NCI-H1436 (cell line): ENCODE data around the gene RNF213.
"Not testable (repeated sequence)": the region's sequence is repeated elsewhere in the genome, so short reads cannot be mapped to it uniquely, and the experiment has no call there.

Experiments
- DNase-seq: peaks from one replicate; lab custom pipeline; 2025; lab: John Stamatoyannopoulos, UW

RNF213 gene

DNA sequence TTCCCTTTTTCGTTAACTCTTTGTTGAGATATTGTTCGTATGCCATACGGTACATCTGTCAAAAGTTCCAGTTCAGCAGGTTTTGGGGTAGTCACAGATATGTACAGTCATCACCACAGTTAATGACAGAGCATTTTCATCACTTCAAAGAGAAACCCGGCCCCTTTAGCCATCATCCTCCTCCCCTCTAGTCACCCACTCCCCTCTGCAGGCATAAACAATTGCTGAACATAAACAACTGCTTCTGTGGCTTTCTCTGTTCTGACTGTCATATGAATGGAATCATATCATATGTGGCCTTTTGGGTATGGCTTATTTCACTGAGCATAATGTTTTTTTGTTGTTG lies 59.3 kb downstream of the RNF213 start:
- no peak for DNase-seq

DNA sequence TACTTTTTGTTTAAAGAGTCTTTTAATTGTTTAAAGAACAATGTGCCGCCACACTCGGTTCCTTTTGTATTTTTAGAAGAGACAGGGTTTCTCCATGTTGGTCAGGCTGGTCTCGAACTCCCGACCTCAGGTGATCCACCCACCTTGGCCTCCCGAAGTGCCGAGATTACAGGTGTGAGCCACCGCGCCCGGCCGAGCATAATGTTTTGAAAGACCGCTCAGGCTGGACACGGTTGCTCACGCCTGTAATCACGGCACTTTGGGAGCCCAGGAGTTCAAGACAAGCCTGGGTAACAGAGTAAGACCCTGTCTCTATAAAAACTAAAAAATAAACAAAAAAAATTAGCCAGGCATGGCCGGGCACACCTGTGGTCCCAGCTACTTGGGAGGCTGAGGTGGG lies 59.8 kb downstream of the RNF213 start:
- no peak for DNase-seq

DNA sequence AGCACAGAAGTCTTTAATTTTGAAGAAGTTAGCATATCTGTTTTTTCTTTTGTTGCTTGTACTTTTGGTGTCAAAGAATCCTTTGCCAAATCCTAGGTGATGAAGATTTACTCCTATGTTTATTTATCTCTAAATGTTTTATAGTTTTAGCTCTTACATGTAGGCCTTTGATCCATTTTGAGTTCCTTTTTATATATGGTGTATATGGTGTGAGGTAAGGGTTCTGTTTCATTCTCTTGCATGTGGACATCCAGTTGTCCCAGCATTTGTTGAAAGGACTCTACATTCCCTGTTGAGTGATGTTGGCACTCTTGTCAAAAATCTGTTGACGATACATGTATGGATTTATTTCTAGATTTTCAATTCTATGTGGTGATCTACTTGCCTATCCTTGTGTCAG lies 62.2 kb downstream of the RNF213 start:
- no peak for DNase-seq

DNA sequence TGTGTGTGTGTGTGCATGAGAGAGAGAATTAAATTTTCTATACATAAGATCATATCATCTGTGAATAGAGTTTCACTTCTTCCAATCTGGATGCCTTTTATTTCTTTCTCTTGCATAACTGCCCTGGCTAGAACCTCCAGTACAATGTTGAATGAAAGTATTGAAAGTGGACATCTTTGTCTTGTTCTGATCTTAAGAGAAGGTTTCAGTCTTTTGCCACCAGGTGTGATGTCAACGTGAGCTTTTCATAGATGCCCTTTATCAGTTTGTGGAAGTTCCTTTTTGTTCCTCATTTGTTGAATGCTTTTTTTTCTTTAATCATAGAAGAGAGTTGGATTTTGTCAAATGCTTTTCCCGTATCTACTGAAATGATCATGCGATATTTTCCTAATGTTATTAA lies 63.3 kb downstream of the RNF213 start:
- no peak for DNase-seq

DNA sequence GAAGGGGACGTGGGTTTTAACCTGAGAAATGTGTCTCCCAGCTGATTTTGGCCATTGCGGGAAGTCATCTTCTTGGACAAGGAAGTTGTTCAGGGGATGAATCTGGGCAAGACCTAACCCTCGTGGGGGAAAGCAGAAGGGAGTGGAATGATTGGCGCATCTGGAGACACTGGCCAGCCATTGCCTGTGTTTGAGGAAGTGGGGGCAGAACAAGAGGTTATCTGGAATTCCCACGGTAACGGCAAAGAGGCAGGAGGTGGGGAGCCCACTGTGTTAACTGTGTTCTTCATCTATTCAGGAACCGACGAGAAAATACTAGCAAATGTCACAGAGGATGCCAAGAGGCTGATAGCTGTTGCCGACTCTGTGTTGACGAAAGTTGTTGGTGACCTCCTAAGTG lies 66.9 kb downstream of the RNF213 start:
- DNase-seq = no peak

DNA sequence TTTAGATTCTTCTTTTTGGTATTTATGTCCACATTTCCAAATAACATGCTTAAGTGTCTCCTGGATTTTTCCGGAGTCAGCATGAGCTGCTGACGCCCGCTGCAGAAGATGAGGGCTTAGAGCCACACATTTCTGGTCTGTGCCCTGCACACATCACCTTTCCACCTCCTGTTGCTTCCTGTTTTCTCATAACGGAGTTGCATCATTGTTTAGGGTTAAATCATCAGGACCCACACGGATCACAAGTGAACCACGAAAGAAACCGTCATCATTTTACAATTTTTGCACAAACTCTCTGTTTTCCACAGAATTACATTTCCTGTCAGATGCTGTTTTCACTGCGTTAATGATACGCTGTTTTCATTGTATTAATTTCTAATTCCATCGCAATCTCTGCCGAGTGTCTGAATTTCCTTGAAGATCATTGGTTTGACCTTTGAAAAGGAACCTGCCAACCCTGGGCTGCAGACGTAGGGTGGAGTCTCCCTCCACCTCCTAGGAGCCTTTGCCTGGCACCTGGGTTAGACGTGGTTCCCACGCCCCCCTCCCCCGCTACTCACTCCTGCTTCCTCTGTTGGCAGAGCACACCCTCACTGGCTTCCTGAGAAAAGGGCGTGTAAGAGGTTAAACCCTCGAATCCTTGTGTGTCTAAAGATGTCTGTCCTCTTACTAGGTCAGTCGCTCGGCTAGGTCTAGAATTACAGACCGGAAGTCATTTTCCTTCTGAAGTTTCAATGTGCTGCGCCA lies 68.2 kb downstream of the RNF213 start:
- no peak for DNase-seq

DNA sequence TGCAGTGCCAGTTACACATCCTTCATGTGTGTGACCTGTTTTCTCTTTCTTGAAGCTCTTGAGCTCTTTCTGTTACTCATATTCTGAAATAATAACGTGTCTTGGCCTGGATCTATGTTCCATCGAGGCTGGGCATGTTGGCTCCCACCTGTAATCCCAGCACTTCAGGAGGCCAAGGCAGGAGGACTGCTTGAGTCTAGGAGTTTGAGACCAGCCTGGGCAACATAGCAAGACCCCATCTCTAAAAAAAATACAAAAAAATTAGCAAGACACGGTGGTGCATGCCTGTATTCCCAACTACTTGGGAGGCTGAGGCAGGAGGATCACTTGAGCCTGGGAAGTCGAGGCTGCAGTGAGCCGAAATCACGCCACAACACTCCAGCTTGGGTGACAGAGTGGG lies 68.8 kb downstream of the RNF213 start:
- DNase-seq = not testable (repeated sequence)

DNA sequence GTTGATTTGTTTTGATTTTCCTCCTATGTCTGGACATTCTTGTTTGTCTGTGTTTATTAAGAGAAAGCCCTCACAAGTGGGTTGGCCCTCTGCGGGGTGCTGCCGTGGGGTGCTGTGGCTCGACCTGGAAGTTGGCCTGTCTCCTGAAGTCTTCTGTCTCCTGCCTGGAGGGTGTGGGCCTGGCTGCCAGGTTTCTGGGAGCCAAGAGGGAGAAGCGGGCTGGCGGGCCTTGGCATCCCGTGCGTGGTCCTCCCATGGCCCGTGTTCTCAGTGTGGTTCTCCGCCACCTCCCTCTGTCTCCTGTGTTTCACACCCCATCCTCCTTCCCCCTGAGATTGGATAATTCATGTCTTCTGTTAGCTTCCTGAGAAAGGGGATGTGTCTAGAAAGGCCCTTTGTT lies 69.6 kb downstream of the RNF213 start:
- DNase-seq = no peak

DNA sequence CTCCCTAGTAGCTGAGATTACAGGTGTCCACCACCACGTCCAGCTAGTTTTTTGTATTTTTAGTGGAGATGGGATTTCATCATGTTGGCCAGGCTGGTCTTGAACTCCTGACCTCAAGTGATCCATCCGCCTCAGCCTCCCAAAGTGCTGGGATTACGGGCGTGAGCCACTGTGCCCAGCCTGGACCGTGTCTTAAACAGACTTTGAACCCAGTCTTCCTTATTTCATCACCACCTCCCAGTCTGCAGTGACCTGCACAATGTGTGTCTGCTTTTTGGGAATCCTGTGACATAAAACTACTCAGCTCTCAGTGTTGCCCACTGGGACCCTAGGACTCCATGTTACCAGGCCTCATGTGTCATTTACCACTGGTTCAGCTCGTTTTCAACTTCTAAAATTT lies 70.3 kb downstream of the RNF213 start:
- not testable (repeated sequence) for DNase-seq

DNA sequence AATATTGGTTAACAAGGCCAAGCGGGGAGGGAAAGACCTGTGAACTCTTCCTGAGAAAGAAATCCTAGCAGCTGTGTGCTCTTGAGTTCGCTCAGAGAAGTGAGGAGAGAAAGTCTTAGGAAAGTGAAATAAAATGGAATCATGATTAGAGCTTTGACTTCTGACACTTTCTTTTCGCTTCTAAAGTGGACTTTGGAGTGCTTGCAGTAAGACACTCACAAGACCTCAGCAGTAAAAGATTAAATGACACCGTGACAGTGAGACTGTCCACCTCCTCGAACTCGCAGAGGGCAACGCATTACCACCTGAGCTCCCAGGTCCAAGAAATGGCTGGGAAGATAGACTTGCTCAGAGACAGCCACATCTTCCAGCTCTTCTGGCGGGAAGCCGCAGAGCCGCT lies 71.2 kb downstream of the RNF213 start:
- no peak for DNase-seq

DNA sequence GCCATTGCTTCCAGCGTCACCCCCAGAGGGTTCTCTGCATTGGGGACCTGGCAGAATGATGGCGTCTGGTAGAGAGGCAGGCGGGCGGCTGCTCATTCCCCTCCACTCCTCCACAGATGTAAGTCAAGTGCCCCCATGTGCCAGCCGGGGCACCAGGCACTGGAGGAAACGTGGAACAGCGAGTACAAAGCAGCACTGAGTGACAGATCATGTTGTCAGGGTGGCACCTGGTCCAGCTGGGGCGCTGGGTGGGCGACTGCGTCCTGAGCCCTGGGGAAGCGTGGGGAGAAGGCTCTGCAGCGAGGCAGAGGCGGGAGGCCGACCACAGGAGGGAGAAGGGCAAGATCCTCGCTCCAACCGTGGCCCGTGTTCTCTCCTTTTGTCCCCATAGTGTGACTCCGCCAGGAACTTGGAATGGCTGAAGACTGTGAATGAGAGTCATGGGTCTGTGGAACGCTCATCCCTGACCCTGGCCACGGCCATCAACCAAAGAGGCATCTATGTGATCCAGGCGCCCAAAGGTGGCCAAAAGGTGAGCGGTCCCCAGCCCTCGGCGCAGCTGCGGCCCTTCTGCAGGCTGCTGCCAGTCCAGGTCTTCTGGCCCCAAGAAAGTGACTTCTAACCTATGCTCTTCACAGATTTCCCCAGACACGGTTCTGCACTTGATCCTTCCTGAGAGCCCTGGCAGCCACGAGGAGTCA lies 76.7 kb downstream of the RNF213 start:
- DNase-seq = no peak

DNA sequence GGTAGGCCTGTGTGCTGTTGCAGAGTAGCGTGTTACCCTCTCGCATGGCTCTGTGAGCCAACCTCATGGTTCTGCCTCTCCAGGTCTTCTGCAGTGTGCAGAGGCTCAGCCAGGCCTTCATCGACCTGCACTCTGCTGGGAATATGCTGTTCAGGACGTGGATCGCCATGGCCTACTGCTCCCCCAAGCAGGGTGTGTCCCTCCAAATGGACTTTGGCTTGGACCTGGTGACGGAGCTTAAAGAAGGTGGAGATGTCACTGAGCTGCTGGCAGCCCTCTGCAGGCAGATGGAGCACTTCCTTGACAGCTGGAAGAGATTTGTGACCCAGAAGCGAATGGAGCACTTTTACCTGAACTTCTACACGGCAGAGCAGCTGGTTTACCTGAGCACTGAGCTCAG lies 78.5 kb downstream of the RNF213 start:
- DNase-seq = no peak

DNA sequence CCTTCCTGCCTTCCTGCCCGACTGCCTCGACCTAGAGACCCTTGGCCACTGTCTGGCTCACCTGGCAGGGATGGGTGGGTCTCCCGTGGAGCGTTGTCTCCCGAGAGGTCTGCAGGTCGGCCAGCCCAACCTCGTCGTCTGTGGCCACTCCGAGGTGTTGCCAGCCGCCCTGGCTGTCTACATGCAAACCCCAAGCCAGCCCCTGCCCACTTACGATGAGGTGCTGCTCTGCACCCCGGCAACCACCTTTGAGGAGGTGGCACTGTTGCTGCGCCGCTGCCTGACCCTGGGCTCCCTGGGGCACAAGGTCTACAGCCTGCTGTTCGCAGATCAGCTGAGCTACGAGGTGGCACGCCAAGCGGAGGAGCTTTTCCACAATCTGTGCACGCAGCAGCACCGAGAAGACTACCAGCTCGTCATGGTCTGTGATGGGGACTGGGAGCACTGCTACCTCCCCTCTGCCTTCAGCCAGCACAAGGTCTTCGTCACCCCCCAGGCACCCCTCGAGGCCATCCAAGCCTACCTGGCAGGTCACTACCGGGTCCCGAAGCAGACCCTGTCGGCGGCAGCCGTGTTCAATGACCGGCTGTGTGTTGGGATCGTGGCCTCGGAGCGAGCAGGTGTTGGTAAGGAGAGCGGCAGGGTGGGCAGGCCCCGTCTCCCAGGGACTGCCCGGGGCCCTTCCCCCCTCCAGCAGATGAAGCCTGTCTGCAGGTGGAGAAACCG lies 79.2 kb downstream of the RNF213 start:
- DNase-seq = no peak

DNA sequence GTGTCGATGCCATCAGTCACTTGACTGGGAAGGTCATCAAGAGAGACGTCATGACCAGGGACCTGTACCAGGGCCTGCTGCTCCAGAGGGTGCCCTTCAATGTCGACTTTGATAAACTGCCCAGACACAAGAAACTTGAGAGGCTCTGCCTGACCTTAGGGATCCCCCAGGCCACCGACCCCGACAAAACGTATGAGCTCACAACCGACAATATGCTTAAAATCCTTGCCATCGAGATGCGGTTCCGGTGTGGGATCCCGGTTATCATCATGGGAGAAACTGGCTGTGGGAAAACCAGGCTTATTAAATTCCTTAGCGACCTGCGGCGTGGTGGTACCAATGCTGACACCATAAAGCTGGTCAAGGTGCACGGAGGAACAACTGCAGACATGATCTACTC lies 84.7 kb downstream of the RNF213 start:
- no peak for DNase-seq

DNA sequence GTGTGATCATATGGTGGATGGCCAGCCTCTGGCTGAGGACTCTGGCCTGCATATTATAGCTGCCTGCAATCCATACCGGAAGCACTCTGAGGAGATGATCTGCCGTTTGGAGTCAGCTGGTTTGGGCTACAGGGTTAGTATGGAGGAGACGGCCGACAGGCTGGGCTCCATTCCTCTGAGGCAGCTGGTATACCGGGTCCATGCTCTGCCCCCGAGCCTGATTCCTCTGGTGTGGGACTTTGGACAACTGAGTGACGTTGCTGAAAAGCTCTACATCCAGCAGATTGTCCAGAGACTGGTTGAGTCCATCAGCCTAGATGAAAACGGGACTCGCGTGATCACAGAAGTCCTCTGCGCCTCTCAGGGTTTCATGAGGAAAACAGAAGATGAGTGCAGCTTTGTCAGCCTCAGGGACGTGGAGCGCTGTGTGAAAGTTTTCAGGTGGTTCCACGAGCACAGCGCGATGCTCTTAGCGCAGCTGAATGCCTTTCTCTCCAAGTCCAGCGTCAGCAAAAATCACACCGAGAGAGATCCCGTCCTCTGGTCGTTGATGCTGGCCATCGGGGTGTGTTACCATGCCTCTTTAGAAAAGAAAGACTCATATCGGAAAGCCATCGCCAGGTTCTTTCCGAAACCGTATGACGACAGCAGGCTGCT lies 85.3 kb downstream of the RNF213 start:
- DNase-seq = no peak

DNA sequence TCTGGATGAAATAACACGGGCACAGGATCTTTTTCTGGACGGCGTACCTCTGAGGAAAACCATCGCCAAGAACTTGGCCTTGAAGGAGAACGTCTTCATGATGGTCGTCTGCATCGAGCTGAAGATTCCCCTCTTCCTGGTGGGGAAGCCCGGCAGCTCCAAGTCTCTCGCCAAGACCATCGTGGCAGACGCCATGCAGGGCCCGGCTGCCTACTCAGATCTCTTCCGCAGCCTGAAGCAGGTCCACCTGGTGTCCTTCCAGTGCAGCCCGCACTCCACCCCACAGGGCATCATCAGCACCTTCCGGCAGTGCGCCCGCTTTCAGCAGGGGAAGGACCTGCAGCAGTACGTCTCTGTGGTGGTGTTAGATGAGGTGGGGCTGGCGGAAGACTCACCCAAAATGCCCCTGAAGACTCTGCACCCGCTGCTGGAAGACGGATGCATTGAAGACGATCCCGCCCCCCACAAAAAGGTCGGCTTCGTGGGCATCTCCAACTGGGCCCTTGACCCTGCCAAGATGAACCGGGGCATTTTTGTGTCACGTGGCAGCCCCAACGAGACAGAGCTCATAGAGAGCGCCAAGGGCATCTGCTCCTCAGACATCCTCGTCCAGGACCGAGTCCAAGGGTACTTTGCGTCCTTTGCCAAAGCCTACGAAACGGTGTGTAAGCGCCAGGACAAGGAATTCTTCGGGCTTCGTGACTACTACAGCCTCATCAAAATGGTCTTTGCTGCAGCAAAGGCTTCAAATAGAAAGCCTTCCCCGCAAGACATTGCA lies 86.0 kb downstream of the RNF213 start:
- DNase-seq = no peak

DNA sequence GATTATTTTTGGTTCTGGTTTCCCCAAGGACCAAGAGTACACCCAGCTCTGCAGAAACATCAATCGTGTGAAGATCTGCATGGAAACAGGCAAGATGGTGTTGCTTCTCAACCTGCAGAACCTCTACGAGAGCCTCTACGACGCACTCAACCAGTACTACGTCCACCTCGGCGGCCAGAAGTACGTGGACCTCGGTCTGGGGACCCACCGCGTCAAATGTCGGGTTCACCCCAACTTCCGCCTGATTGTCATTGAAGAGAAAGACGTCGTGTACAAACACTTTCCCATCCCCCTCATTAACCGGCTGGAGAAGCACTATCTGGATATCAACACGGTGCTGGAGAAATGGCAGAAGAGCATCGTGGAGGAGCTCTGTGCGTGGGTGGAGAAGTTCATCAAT lies 86.9 kb downstream of the RNF213 start:
- no peak for DNase-seq

DNA sequence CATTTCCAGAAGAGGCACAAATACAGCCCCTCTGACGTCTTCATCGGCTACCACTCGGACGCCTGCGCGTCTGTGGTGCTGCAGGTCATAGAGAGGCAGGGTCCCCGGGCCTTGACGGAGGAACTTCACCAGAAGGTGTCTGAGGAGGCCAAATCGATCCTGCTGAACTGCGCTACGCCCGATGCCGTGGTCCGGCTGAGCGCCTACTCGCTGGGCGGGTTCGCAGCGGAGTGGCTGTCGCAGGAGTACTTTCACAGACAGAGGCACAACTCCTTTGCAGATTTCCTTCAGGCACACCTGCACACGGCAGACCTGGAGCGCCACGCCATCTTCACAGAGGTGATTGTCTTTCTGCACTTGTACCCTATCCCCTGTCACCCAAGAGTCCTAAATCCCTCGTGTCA lies 87.3 kb downstream of the RNF213 start:
- no peak for DNase-seq

DNA sequence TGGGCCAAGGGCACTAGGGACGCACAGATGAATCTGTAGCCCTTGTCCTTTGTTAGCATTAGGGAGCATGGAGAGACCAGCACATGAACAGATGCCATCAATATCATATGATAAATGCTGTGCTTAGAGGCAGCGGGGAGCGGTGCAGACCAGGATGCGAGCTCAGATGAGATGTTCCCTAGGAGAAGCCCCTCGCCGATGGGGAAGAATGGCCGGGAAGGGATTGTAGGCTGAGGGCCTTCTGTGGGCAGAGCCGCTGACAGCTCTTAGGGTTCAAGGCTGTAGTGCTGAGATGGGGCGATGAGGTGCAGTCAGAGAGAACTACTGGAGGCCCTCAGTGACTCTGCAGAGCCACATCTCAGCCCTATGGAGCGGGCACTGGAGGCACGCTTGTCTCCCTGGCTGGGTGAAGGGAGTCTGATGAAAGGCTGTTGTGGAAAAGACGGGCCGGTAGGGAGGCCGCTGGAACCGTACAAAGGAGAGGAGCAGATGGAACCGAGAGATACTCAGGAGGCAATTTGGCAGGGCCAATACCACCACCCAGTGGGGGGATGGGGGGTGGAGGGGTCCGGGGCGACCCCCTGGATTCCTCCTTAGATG lies 88.0 kb downstream of the RNF213 start:
- no peak for DNase-seq

DNA sequence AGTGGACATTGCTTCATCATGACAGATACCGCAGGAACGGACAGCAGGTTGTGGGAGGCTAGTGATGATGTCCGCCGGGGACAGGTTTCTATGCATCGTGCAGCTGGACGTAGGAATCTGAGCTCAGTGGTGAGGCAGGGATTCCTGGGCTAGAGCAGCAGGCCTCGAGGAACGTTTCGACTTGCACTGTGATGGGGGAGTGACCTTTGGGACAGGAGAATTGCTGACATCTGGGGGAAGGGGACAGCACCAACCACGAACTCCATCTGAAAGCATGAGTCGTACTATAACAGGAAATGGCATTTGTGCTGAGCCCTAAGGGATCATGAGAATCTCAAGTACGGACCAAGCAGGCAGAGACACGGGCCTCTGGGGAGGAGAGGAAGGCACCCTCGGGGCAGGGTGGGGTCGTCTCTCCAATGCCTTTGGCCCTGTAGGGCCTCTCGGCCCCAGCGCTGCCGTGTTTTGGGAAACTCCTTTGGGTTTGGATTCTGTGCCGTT lies 88.5 kb downstream of the RNF213 start:
- no peak for DNase-seq

DNA sequence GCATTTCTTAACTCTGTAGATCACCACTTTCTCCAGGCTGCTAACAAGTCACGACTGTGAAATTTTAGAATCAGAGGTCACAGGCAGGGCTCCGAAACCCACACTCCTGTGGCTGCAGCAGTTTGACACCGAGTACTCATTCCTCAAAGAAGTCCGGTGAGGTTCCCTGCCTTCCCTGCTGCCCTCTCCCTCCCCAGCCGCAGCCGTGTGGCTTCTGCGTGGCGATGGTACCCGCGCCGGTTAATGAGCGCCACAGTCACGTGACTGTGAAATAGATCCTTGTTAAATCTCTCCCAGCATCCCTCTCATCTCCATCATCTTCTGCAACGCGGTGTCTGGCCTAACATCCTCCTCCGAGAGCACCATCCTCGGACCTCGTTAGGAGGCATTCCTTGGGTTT lies 89.1 kb downstream of the RNF213 start:
- DNase-seq = no peak
